Trophoblast cell (in vitro differentiated cells and primary cell): ENCODE measurements around the gene MFAP2.

Experiments used
- DNase-seq, 2 donors: peaks; one replicate each; pipeline ENCODE4 v3.0.0-alpha.2; 2016
- H2AFZ ChIP-seq: 2 replicates; pipeline ENCODE4 v1.6.1; 2013; ENCODE audit warnings: low read length, moderate library complexity, mild to moderate bottlenecking; ENCODE audit not compliant: insufficient read depth, poor library complexity
- H2AK5ac ChIP-seq: 2 replicates; pipeline ENCODE4 v1.6.1; 2013; ENCODE audit warnings: mild to moderate bottlenecking, low read length
- H2BK120ac ChIP-seq: 2 replicates; pipeline ENCODE4 v1.6.1; 2013; ENCODE audit warnings: low read length, mild to moderate bottlenecking, moderate library complexity; ENCODE audit not compliant: insufficient read depth, poor library complexity
- H2BK12ac ChIP-seq: 2 replicates; pipeline ENCODE4 v1.6.1; 2013; ENCODE audit warnings: mild to moderate bottlenecking, low read length, moderate library complexity
- H2BK5ac ChIP-seq: 2 replicates; pipeline ENCODE4 v1.6.1; 2013; ENCODE audit warnings: low read length, low read depth, moderate library complexity, mild to moderate bottlenecking; ENCODE audit not compliant: poor library complexity
- H3K14ac ChIP-seq: 2 replicates; pipeline ENCODE4 v1.6.1; 2013; ENCODE audit warnings: mild to moderate bottlenecking, low read length
- H3K18ac ChIP-seq: 2 replicates; pipeline ENCODE4 v1.6.1; 2013; ENCODE audit warnings: mild to moderate bottlenecking, low read length
- H3K23ac ChIP-seq: 2 replicates; pipeline ENCODE4 v1.6.1; 2013; ENCODE audit warnings: low read length
- H3K27ac ChIP-seq: 2 replicates; pipeline ENCODE4 v1.5.1; 2013; ENCODE audit warnings: low read depth, mild to moderate bottlenecking, inconsistent platforms, low read length, moderate library complexity
- H3K27me3 ChIP-seq: 2 replicates; pipeline ENCODE4 v1.6.1; 2013; ENCODE audit warnings: inconsistent platforms, mild to moderate bottlenecking, low read length, moderate library complexity; ENCODE audit not compliant: insufficient read depth
- H3K36me3 ChIP-seq, 2 experiments: 1 replicate in 1 of 2; 2 replicates in 1 of 2; pipeline ENCODE4 v1.6.1; 2013; ENCODE audit warnings: low read length in 2 of 2, mild to moderate bottlenecking in 2 of 2, moderate library complexity in 1 of 2; ENCODE audit not compliant: insufficient read depth in 2 of 2, control insufficient read depth in 1 of 2
- H3K4ac ChIP-seq: 2 replicates; pipeline ENCODE4 v1.6.1; 2013; ENCODE audit warnings: low read depth, mild to moderate bottlenecking, low read length, moderate library complexity
- H3K4me1 ChIP-seq, 2 experiments: 1 replicate in 1 of 2; 2 replicates in 1 of 2; pipeline ENCODE4 v1.6.1; 2013; ENCODE audit warnings: low read length in 2 of 2, mild to moderate bottlenecking in 2 of 2, moderate library complexity in 1 of 2; ENCODE audit not compliant: insufficient read depth in 2 of 2, control insufficient read depth in 1 of 2
- H3K4me2 ChIP-seq: 2 replicates; pipeline ENCODE4 v1.6.1; 2013; ENCODE audit warnings: inconsistent platforms, mild to moderate bottlenecking, low read length, moderate library complexity
- H3K4me3 ChIP-seq: 2 replicates; pipeline ENCODE4 v1.5.1; 2013; ENCODE audit warnings: mild to moderate bottlenecking, low read depth, low read length, inconsistent platforms
- H3K79me1 ChIP-seq: one replicate; pipeline ENCODE4 v1.6.1; 2013; ENCODE audit warnings: low read length
- H3K79me2 ChIP-seq: 2 replicates; pipeline ENCODE4 v1.6.1; 2013; ENCODE audit warnings: low read length, mild to moderate bottlenecking; ENCODE audit not compliant: control insufficient read depth, insufficient read depth, poor library complexity
- H3K9ac ChIP-seq: 2 replicates; pipeline ENCODE4 v1.6.1; 2013; ENCODE audit warnings: mild to moderate bottlenecking, low read length
- H3K9me3 ChIP-seq: 2 replicates; pipeline ENCODE4 v1.6.1; 2013; ENCODE audit warnings: low read depth, mild to moderate bottlenecking, control low read depth, inconsistent platforms, low read length; ENCODE audit not compliant: insufficient read depth
- H4K12ac ChIP-seq: 2 replicates; pipeline ENCODE4 v1.6.1; 2013; ENCODE audit warnings: low read depth, mild to moderate bottlenecking, low read length, moderate library complexity
- H4K8ac ChIP-seq: 2 replicates; pipeline ENCODE4 v1.6.1; 2013; ENCODE audit warnings: low read depth, mild to moderate bottlenecking, low read length, moderate library complexity
- H4K91ac ChIP-seq: one replicate; pipeline ENCODE4 v1.6.1; 2013; ENCODE audit warnings: low read depth, mild to moderate bottlenecking, low read length, moderate library complexity
- WGBS: extraction: QIAGEN DNeasy Blood & Tissue Kit; methylation state at CpG from one replicate; pipeline ENCODE4 v1.1.7; 2013; ENCODE audit warnings: missing lambda C conversion rate; ENCODE audit not compliant: insufficient read length, insufficient coverage; ENCODE audit errors: extremely low coverage; 5-methylcytosine and 5-hydroxymethylcytosine counted together

Gene MFAP2

DNA sequence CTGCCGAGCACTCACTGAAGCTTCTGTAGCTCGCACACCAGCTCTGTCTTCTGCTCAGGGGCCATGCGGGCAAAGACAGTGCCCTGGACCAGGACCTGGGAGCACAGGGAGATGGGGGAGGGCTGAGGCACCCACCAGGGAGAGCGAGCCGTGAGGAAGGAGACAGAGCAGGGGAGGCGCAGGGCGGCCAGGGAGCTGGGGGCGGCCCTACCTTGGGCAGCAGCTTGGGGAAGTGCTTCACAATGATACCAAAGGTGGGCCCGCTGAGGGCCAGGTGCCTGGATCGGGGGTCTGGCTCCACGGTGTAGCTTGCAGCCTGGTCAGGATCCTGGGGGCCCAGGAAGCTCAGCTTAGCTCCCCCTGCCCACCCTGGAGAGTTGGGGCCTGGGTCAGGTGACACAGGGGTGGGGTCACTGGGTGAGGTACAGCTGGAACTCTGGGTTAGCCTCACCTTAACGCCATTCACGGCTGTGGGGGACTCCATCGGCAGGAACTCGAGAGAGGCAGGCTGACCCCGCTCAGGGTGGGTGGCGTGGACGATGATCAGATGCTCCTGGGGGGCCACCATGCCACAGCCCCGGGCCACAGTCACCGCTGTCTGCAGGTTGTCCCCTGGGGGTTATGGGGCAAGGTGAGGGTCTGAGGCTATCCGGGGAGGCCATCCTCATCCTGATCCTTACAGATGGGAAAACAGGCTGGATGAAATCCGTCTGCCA is 9.4 kb upstream of the MFAP2 start:
- no peak for DNase-seq
- Histone ChIP-seq H3K36me3 (peaks cover 41 to 45% of the 10 kb centered on the region in 2 experiments), H2AFZ (no peak overlapping the region), H3K4me3 (no peak overlapping the region), H2BK120ac (no peak overlapping the region), H4K91ac (no peak overlapping the region), H3K4ac (no peak overlapping the region), H3K27me3 (no peaks in the 10 kb centered on the region), H3K14ac (no peak overlapping the region), H3K79me2 (no peaks in the 10 kb centered on the region), H4K8ac (no peak overlapping the region), H2BK5ac (no peak overlapping the region), H3K4me1 (peaks cover 2% of the 10 kb centered on the region in 2 experiments), H3K27ac (no peak overlapping the region), H4K12ac (no peak overlapping the region), H3K79me1 (no peaks in the 10 kb centered on the region), H2AK5ac (no peak overlapping the region), H3K9ac (no peak overlapping the region), H3K23ac (no peak overlapping the region), H3K18ac (no peak overlapping the region), H3K9me3 (peaks cover 2% of the 10 kb centered on the region), H2BK12ac (no peak overlapping the region), H3K4me2 (no peak overlapping the region)
- no CpG with 5 or more reads among the region's 22 CpGs for WGBS

DNA sequence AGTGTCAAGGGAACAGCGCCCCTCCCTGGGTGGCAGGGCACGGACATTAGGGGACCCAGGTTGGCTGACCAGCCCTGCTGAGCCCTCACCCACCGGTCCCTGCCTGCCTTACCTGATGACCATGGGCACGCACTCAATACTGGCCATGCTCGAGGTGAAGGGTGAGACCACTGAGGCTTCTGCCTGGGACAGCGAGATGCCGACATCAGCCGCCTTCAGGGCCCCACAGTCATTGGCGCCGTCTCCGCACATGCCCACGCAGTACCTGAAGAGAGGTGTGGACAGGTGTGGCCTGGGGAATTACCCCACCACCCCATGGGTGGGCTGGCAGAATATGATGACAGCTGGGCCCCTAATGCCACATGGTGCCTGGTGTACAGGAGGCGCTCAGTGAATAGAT is 7.8 kb upstream of the MFAP2 start:
- Histone ChIP-seq H3K23ac (no peak overlapping the region), H3K4me1 (peaks cover 2 to 8% of the 10 kb centered on the region in 2 experiments), H3K9ac (no peak overlapping the region), H4K91ac (no peak overlapping the region), H4K12ac (no peak overlapping the region), H4K8ac (no peak overlapping the region), H3K79me1 (peaks cover 3% of the 10 kb centered on the region), H3K4me3 (peak overlapping the region; percentile 11), H3K4ac (no peak overlapping the region), H3K27ac (no peak overlapping the region), H3K36me3 (peaks cover 40 to 44% of the 10 kb centered on the region in 2 experiments), H3K27me3 (no peaks in the 10 kb centered on the region), H2BK12ac (no peak overlapping the region), H3K18ac (no peak overlapping the region), H3K14ac (no peak overlapping the region), H3K4me2 (no peak overlapping the region), H2AK5ac (no peak overlapping the region), H2AFZ (no peak overlapping the region), H3K9me3 (no peaks in the 10 kb centered on the region), H2BK120ac (no peak overlapping the region), H3K79me2 (no peaks in the 10 kb centered on the region), H2BK5ac (no peak overlapping the region)
- DNase-seq = no peak
- WGBS = no CpG with 5 or more reads among the region's 13 CpGs

DNA sequence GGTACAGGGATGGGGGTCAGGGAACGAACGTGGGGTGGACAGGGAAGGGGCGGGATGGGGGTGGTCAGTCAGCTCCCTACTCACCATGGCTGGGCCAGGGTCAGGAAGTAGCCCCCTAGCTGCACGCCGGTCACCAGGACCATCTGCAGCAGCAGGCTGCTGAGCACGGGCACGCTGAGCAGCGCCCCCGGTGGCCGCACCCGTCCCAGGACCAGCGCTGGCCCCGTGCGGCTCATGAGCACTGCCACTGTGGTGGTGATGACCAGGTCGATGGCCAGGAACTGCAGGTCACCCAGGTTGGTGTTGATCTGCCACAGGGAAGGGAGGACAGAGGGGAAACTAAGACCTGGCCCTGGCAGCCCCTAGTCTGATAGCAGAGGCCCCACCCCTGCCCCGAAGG is 6.5 kb upstream of the MFAP2 start:
- Histone ChIP-seq H2AK5ac (no peak overlapping the region), H3K14ac (no peak overlapping the region), H3K27me3 (no peaks in the 10 kb centered on the region), H4K8ac (no peak overlapping the region), H3K23ac (no peak overlapping the region), H3K79me2 (no peaks in the 10 kb centered on the region), H3K27ac (no peak overlapping the region), H2AFZ (no peak overlapping the region), H3K4me3 (no peak overlapping the region), H3K4me2 (no peak overlapping the region), H4K91ac (no peak overlapping the region), H3K79me1 (peaks cover 3% of the 10 kb centered on the region), H3K36me3 (peaks cover 37 to 43% of the 10 kb centered on the region in 2 experiments), H2BK12ac (no peak overlapping the region), H2BK120ac (no peak overlapping the region), H4K12ac (no peak overlapping the region), H3K4ac (no peak overlapping the region), H3K9ac (no peak overlapping the region), H3K4me1 (peaks cover 2 to 8% of the 10 kb centered on the region in 2 experiments), H3K18ac (no peak overlapping the region), H3K9me3 (no peaks in the 10 kb centered on the region), H2BK5ac (no peak overlapping the region)
- no CpG with 5 or more reads among the region's 16 CpGs for WGBS
- peak in 1 of 2 donors; percentile 31 for DNase-seq

DNA sequence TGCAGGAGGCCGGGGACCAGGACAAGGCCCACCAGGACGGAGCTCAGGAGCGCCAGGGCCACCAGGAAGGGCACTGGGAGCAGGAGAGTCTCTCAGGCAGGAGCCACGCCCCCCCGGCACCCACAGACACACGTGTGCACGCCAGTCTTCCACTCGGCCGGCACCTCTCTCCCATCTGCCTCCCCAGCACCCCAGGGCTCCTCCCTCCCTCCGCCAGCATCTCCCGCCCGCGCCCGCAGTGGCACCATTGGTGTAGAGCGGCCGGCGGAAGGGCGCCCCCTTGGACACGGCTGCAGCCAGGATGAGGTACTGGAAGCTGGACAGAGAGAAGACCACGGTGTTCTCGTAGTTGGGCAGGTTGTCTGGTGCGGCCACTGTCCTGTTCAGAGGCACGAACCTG is 6.1 kb upstream of the MFAP2 start:
- WGBS = no CpG with 5 or more reads among the region's 23 CpGs

More for the DNA sequence above, 6.1 kb upstream of the MFAP2 start:
- Histone ChIP-seq H3K18ac (no peak overlapping the region), H3K14ac (no peak overlapping the region), H3K9me3 (no peaks in the 10 kb centered on the region), H2BK5ac (no peak overlapping the region), H3K4me1 (peaks cover 2 to 8% of the 10 kb centered on the region in 2 experiments), H2BK12ac (peak overlapping the region; percentile 24), H2BK120ac (no peak overlapping the region), H3K27ac (no peak overlapping the region), H2AFZ (no peak overlapping the region), H3K23ac (no peak overlapping the region), H4K91ac (peak overlapping the region; percentile 8), H3K79me2 (no peaks in the 10 kb centered on the region), H4K12ac (no peak overlapping the region), H2AK5ac (no peak overlapping the region), H3K4me2 (no peak overlapping the region), H4K8ac (no peak overlapping the region), H3K4ac (no peak overlapping the region), H3K36me3 (peaks cover 34 to 39% of the 10 kb centered on the region in 2 experiments), H3K27me3 (no peaks in the 10 kb centered on the region), H3K79me1 (peaks cover 3% of the 10 kb centered on the region), H3K4me3 (no peak overlapping the region), H3K9ac (no peak overlapping the region)
- no peak for DNase-seq
